Panc1 (cell line): ENCODE results near the gene RAC2. TPM values are rescaled to one million over a fixed set of nuclear protein-coding genes. Genes with fewer than 3 reads are reported as not detected.

ENCODE experiments used
- ATAC-seq: fragments of 200-7000 bp; cut with Tn5 transposase; 2 replicates; pipeline ENCODE4 v1.9.1; 2020; ENCODE audit warnings: mild to moderate bottlenecking, moderate library complexity
- BruUV-seq: library from RNA; stranded (reverse); fragments of 400-500 nt; replicated peaks from 2 replicates; lab custom pipeline; 2021; lab: Mats Ljungman, UMichigan
- CTCF ChIA-PET: fragments of 300-600 bp; sonication (Branson Sonifier 250); formaldehyde crosslinking; loops from one replicate; lab custom pipeline; 2022; ENCODE audit warnings: antibody characterized with exemption; lab: Charles Lee
- POLR2A ChIA-PET: fragments of 300-600 bp; sonication (Branson Sonifier 250); formaldehyde crosslinking; loops from one replicate; lab custom pipeline; 2022; ENCODE audit warnings: antibody characterized with exemption; lab: Charles Lee
- DNase-seq: peaks from one replicate; pipeline ENCODE4 v3.0.0-alpha.2; 2010; ENCODE audit warnings: low read depth, low spot score
- H3K27ac ChIP-seq: 2 replicates; pipeline ENCODE4 v1.5.1; 2011; ENCODE audit warnings: mild to moderate bottlenecking, low read length, inconsistent platforms
- H3K27me3 ChIP-seq: fragments of 200-500 bp; sonication (Bioruptor generic); 2 replicates; pipeline ENCODE4 v1.6.0; 2014; ENCODE audit warnings: low read length, inconsistent platforms; ENCODE audit not compliant: control insufficient read depth, insufficient read depth
- H3K36me3 ChIP-seq: fragments of 200-500 bp; sonication (Bioruptor generic); 2 replicates; pipeline ENCODE4 v1.5.1; 2014; ENCODE audit warnings: inconsistent platforms, mild to moderate bottlenecking, low read length, moderate library complexity; ENCODE audit not compliant: control insufficient read depth, insufficient read depth
- H3K4me1 ChIP-seq: 2 replicates; pipeline ENCODE4 v1.5.1; 2011; ENCODE audit warnings: inconsistent platforms, mild to moderate bottlenecking, low read length, moderate library complexity; ENCODE audit not compliant: control insufficient read depth, insufficient read depth
- H3K4me3 ChIP-seq, 2 experiments: 2 replicates each; pipeline ENCODE4 v1.5.1; 2011 to 2012; ENCODE audit warnings: low read depth in 2 of 2, low read length in 2 of 2, mild to moderate bottlenecking in 2 of 2, inconsistent platforms in 1 of 2, moderate library complexity in 1 of 2
- H3K9me3 ChIP-seq: fragments of 200-500 bp; sonication (Bioruptor generic); 2 replicates; pipeline ENCODE4 v1.5.1; 2014; ENCODE audit warnings: low read depth, mild to moderate bottlenecking, inconsistent platforms, low read length, moderate library complexity; ENCODE audit not compliant: control insufficient read depth, insufficient read depth
- CTCF ChIP-seq: fragments of 450-650 bp; IDR thresholded peaks from 2 replicates; pipeline ENCODE4 v1.5.1; 2017; ENCODE audit warnings: mild to moderate bottlenecking
- POLR2AphosphoS5 ChIP-seq: IDR thresholded peaks from 2 replicates; pipeline ENCODE4 v1.6.1; 2012; ENCODE audit warnings: mild to moderate bottlenecking, low read depth, low read length, moderate library complexity
- REST ChIP-seq, 2 experiments: IDR thresholded peaks; 2 replicates each; pipeline ENCODE4 v1.6.1; 2011 to 2012; ENCODE audit warnings: low read depth in 2 of 2, control low read depth in 1 of 2, low read length in 1 of 2, mild to moderate bottlenecking in 1 of 2, moderate library complexity in 1 of 2; ENCODE audit not compliant: insufficient read depth in 1 of 2
- SIN3A ChIP-seq: IDR thresholded peaks from 2 replicates; pipeline ENCODE4 v1.6.1; 2012; ENCODE audit warnings: low read depth, mild to moderate bottlenecking, low read length, moderate library complexity, borderline replicate concordance; ENCODE audit not compliant: insufficient read depth
- TCF7L2 ChIP-seq: IDR thresholded peaks from 2 replicates; pipeline ENCODE4 v1.6.1; 2011; ENCODE audit warnings: mild to moderate bottlenecking, low read depth, low read length, inconsistent platforms
- in situ Hi-C: cut with HindIII; loops from 2 replicates; pipeline ENCODE4 v1.10.0; 2016; ENCODE audit warnings: low sequenced_read_pairs, low pct_unique_long_range_greater_than_20kb
- intact Hi-C: fragments of 100-400 bp; cut with micrococcal nuclease; formaldehyde crosslinking; loops from one replicate; pipeline ENCODE4 v1.10.0; 2022; ENCODE audit not compliant: unreplicated experiment
- total RNA-seq: library from RNA; stranded (reverse); gene quantifications from one replicate; pipeline ENCODE4 v1.2.1, GENCODE V29; 2021; ENCODE audit not compliant: unreplicated experiment

The RAC2 gene
- total RNA-seq, 1 experiment from 2014 or later, result 1.5 TPM

- no peak for TF ChIP-seq REST (IDR thresholded peaks at IDR 0.05; ENCODE audit: insufficient read depth in 1 of 2, low read depth in 2 of 2, low read length in 1 of 2)
- TF ChIP-seq POLR2AphosphoS5, result no peak
- no peak for TF ChIP-seq CTCF
- no peak for TF ChIP-seq SIN3A
- no peak for TF ChIP-seq TCF7L2
- DNase-seq, result no peak
- Histone ChIP-seq H3K36me3 (no peaks in the 10 kb centered on the region), H3K4me1 (peaks cover 15% of the 10 kb centered on the region), H3K27ac (no peak overlapping the region), H3K9me3 (no peaks in the 10 kb centered on the region), H3K4me3 (no peak overlapping the region), H3K27me3 (no peaks in the 10 kb centered on the region)
- in situ Hi-C loops (no loop called here), intact Hi-C loops (no loop called here)
- no TSS peak for BruUV-seq
- peak; percentile 59; the same call in 1 of the 2 replicates for ATAC-seq
- POLR2A ChIA-PET, result no interaction called here
- CTCF ChIA-PET, result interaction anchor here (0.6 kb wide), 1 partner anchor 22 kb away, joined by 4 read pairs; no protein-coding TSS in a partner anchor
Observed at GRCh38 chr22:37225481-37225880, 18.6 kb downstream of the RAC2 start.

- TF ChIP-seq TCF7L2 (no peak), SIN3A (no peak), POLR2AphosphoS5 (no peak), CTCF (no peak), REST (IDR thresholded peaks at IDR 0.05; ENCODE audit: insufficient read depth in 1 of 2, low read depth in 2 of 2, low read length in 1 of 2) (no peak)
- ATAC-seq (no peak), DNase-seq (no peak)
- intact Hi-C loops (no loop called here), in situ Hi-C loops (no loop called here)
- no peaks in the 10 kb centered on the region for H3K9me3 ChIP-seq
- no peaks in the 10 kb centered on the region for H3K27me3 ChIP-seq
- no peak overlapping the region for H3K27ac ChIP-seq
- no TSS peak for BruUV-seq
- no peaks in the 10 kb centered on the region for H3K36me3 ChIP-seq
- no peak overlapping the region for H3K4me3 ChIP-seq
- CTCF ChIA-PET, result no interaction called here
- peaks cover 12% of the 10 kb centered on the region for H3K4me1 ChIP-seq
- POLR2A ChIA-PET, result no interaction called here
Observed at GRCh38 chr22:37224757-37225420, 19.2 kb downstream of the RAC2 start.
